Skeletal muscle satellite cell (primary cell): ENCODE data around the gene CCDC33.

Experiments
- H3K27me3 ChIP-seq: 2 replicates; pipeline ENCODE4 v1.7.0; 2013; ENCODE audit warnings: low read length; ENCODE audit not compliant: control insufficient read depth, insufficient read depth
- H3K36me3 ChIP-seq: 2 replicates; pipeline ENCODE4 v1.7.0; 2013; ENCODE audit warnings: mild to moderate bottlenecking, control low read depth, low read length; ENCODE audit not compliant: insufficient read depth
- H3K4me1 ChIP-seq: 2 replicates; pipeline ENCODE4 v1.7.0; 2013; ENCODE audit warnings: low read length; ENCODE audit not compliant: control insufficient read depth, insufficient read depth
- H3K4me2 ChIP-seq: 2 replicates; pipeline ENCODE4 v1.7.0; 2013; ENCODE audit warnings: mild to moderate bottlenecking, low read length
- H3K4me3 ChIP-seq: 2 replicates; pipeline ENCODE4 v1.7.0; 2013; ENCODE audit warnings: low read length
- H3K9ac ChIP-seq: 2 replicates; pipeline ENCODE4 v1.7.0; 2013; ENCODE audit warnings: mild to moderate bottlenecking, low read depth, low read length, moderate library complexity
- H3K9me3 ChIP-seq: replicated peaks from 2 replicates; pipeline ENCODE4 v1.7.0; 2013; ENCODE audit warnings: mild to moderate bottlenecking, control low read depth, low read length

Gene CCDC33

GRCh38 chr15:74312445-74313007 is 76.4 kb downstream of the CCDC33 start:
- peaks cover 11% of the 10 kb centered on the region for H3K4me1 ChIP-seq
- no peak overlapping the region for H3K9ac ChIP-seq
- H3K9me3 ChIP-seq, result no peaks in the 10 kb centered on the region
- peaks cover 26% of the 10 kb centered on the region for H3K27me3 ChIP-seq
- H3K4me2 ChIP-seq, result no peak overlapping the region
- H3K36me3 ChIP-seq, result no peaks in the 10 kb centered on the region
- H3K4me3 ChIP-seq, result no peak overlapping the region

DNA sequence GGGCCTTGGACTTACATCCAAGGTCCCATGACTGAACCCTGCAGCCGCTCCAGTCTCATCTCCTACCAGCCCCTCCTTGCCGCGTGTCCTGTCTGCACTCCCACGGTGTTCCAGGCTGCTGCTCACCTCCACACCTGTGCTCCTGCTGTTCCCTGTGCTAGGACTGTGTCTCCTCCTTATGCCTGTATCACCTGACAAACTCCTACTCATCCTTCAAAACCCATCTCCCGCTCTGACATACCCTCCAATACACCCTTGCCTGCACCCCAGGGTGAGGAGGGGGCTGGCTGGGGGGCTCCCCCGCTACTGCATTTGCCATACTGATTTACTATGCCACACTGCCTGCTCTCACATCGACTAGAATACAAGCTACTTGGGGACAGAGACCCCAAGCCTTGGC is 77.8 kb downstream of the CCDC33 start:
- no peaks in the 10 kb centered on the region for H3K36me3 ChIP-seq
- no peaks in the 10 kb centered on the region for H3K9me3 ChIP-seq
- H3K4me3 ChIP-seq, result no peak overlapping the region
- no peak overlapping the region for H3K4me2 ChIP-seq
- peaks cover 23% of the 10 kb centered on the region for H3K4me1 ChIP-seq
- peaks cover 20% of the 10 kb centered on the region for H3K27me3 ChIP-seq
- H3K9ac ChIP-seq, result no peak overlapping the region

GRCh38 chr15:74314795-74315438 is 78.8 kb downstream of the CCDC33 start:
- no peaks in the 10 kb centered on the region for H3K36me3 ChIP-seq
- no peak overlapping the region for H3K4me2 ChIP-seq
- H3K9ac ChIP-seq, result no peak overlapping the region
- peaks cover 11% of the 10 kb centered on the region for H3K27me3 ChIP-seq
- no peaks in the 10 kb centered on the region for H3K9me3 ChIP-seq
- H3K4me3 ChIP-seq, result no peak overlapping the region
- peaks cover 28% of the 10 kb centered on the region for H3K4me1 ChIP-seq

DNA sequence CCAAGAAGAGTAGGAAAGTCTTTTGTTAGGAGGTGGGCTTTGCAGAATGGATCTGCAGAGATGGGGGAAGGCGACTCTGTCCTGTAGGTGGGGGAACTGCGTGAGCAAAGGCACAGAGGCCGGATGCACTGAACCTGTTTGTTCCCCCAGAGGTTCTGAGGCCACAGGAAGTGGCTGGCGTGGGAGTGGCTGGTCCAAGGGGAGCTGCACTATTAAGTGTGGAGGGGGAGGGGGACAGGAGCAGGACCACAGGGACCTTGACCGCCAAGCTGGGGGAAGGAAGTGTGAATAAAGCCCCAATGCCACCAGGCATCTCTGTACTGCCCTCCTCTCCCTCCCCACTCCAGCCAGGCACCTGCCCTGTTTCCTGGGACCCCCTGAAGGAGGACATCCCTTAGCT is 79.5 kb downstream of the CCDC33 start:
- Histone ChIP-seq H3K9ac (no peak overlapping the region), H3K36me3 (no peaks in the 10 kb centered on the region), H3K4me1 (peaks cover 28% of the 10 kb centered on the region), H3K9me3 (no peaks in the 10 kb centered on the region), H3K4me2 (no peak overlapping the region), H3K4me3 (no peak overlapping the region), H3K27me3 (peaks cover 9% of the 10 kb centered on the region)

DNA sequence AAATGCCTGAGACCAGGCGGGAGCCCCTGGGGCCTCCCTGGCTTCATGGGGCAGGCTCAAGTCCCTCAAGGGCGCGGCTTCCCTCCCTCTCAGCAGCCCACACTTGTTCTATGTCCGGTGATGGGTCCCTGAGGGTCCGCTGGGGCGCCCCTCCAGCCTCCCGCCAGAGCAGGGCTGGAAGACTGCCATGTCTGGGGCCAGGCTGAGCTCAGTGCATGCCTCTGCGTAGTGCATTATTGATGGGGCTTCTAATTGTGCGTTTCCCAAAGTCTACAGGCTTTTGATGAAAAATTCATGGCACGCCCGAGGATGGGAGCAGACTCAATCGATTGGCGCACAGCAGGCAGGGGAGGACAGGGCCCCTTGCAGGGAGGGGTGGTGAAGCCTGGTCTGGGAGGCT is 80.0 kb downstream of the CCDC33 start:
- H3K9me3 ChIP-seq, result no peaks in the 10 kb centered on the region
- H3K36me3 ChIP-seq, result no peaks in the 10 kb centered on the region
- no peak overlapping the region for H3K4me3 ChIP-seq
- no peak overlapping the region for H3K9ac ChIP-seq
- peaks cover 28% of the 10 kb centered on the region for H3K4me1 ChIP-seq
- no peak overlapping the region for H3K4me2 ChIP-seq
- peaks cover 5% of the 10 kb centered on the region for H3K27me3 ChIP-seq

- peak overlapping the region; percentile 73 for H3K4me2 ChIP-seq
- no peaks in the 10 kb centered on the region for H3K9me3 ChIP-seq
- H3K4me1 ChIP-seq, result peaks cover 28% of the 10 kb centered on the region
- no peaks in the 10 kb centered on the region for H3K36me3 ChIP-seq
- H3K27me3 ChIP-seq, result no peaks in the 10 kb centered on the region
- peak overlapping the region; percentile 77 for H3K9ac ChIP-seq
- peak overlapping the region; percentile 41 for H3K4me3 ChIP-seq
Observed at GRCh38 chr15:74317820-74318375, 81.8 kb downstream of the CCDC33 start.

DNA sequence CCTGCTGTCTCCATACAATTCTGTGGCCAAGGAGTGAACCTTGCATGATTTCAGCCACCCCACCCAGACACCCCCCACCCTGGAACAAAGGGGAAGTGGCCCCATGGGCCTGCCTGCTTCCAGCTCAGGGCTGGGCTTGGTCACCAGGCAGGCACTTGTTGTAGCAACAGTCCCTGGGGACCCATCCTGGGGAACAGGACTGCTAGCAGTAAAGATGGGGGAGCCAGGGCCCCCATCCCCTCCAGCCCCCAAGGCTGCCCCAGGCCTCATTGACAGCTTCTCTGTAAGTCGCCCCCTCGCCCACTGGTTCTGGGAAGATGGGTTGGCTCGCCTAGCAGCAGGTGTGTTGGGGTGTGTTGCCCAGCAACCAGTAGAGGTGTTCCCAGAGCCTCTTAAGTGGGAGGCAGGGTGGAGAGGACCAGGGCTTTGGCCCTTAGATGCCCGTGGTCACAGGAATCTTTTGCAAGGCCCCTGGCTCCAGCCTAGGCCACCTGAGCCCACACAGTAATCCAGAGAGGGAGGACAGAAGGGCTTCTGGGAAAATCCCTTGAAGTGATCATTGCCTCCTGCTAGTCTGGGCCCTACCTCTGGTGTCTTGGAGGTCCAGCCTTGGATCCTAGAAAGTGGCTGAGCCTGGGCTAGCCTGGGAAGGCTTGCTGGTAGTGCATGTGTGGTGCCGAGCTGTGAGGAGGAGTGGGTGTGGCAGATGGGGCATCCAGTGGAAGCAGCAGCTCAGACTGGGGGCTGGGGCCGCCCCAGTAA is 82.4 kb downstream of the CCDC33 start:
- Histone ChIP-seq H3K27me3 (no peaks in the 10 kb centered on the region), H3K9me3 (no peaks in the 10 kb centered on the region), H3K4me3 (no peak overlapping the region), H3K4me1 (peaks cover 28% of the 10 kb centered on the region), H3K4me2 (peak overlapping the region; percentile 73), H3K9ac (peak overlapping the region; percentile 32), H3K36me3 (no peaks in the 10 kb centered on the region)

DNA sequence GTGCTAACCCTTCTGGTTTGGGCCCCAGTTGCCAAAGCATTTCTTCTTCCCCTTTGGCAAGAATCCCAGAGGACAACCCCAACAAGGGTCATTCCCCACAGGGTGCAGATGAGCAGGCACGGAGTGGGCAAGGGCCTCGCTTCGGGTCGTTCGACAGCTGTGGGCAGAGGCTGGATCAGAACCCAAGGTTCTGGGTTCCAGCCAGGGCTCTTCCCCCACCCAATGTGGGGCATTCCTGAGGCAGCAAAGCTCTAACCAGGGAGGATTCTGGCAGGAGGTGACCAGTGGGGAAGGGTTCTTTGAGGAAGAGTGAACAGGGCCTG is 83.0 kb downstream of the CCDC33 start:
- H3K4me2 ChIP-seq, result no peak overlapping the region
- H3K4me3 ChIP-seq, result no peak overlapping the region
- H3K9me3 ChIP-seq, result no peaks in the 10 kb centered on the region
- no peaks in the 10 kb centered on the region for H3K27me3 ChIP-seq
- H3K9ac ChIP-seq, result no peak overlapping the region
- peaks cover 28% of the 10 kb centered on the region for H3K4me1 ChIP-seq
- no peaks in the 10 kb centered on the region for H3K36me3 ChIP-seq

DNA sequence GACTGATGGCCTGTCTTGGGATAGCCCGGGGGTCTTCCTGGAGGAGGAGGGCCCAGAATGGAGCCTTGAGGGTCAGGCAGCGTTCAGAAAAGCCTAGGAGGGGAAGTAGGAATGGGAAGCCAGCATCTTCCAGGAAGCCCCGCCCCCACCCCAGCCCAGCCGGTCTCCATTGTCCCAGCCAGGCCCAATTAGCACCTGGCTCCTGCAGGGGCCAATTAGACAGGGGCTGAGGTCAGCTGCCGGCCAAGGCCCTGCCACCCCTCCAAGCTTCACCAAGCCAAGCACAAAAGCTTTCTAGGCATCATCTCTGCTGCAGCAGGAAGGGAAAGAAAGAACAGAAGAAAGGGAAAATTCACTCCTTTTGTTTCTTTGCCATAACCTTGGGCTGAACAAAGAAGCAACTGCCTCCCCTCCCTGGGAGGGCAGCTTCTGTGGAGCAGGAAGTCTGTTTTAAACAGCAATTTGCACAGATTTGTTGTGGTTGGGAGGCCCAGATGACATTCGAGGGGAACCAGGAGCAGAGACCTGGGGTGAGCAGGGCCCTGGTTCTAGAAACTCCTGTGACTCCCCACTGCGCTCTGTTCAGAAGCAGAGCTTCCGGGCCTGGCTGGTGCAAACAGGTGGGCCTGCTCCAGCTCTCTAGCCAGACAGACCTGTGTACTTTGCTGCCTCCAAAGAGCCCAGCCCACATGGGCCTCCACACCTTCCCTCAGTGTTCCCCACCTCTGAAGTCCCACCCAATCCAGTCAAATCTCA is 83.6 kb downstream of the CCDC33 start:
- Histone ChIP-seq H3K36me3 (no peaks in the 10 kb centered on the region), H3K9me3 (no peaks in the 10 kb centered on the region), H3K4me2 (no peak overlapping the region), H3K9ac (no peak overlapping the region), H3K4me1 (peaks cover 26% of the 10 kb centered on the region), H3K4me3 (no peak overlapping the region), H3K27me3 (no peaks in the 10 kb centered on the region)

- Histone ChIP-seq H3K4me3 (no peak overlapping the region), H3K9ac (no peak overlapping the region), H3K27me3 (peaks cover 7% of the 10 kb centered on the region), H3K4me1 (peaks cover 24% of the 10 kb centered on the region), H3K36me3 (no peaks in the 10 kb centered on the region), H3K4me2 (no peak overlapping the region), H3K9me3 (no peaks in the 10 kb centered on the region)
Observed at GRCh38 chr15:74320352-74321247, 84.5 kb downstream of the CCDC33 start.
